Glomerular visceral epithelial cell (primary cell): ENCODE results near the gene GJB4.
"Not testable (repeated sequence)": the region's sequence is repeated elsewhere in the genome, so short reads cannot be mapped to it uniquely, and the experiment has no call there.

Source experiments
- DNase-seq: peaks from one replicate; pipeline ENCODE4 v3.0.0-alpha.2; 2016; ENCODE audit errors: extremely low spot score

Gene GJB4

DNA sequence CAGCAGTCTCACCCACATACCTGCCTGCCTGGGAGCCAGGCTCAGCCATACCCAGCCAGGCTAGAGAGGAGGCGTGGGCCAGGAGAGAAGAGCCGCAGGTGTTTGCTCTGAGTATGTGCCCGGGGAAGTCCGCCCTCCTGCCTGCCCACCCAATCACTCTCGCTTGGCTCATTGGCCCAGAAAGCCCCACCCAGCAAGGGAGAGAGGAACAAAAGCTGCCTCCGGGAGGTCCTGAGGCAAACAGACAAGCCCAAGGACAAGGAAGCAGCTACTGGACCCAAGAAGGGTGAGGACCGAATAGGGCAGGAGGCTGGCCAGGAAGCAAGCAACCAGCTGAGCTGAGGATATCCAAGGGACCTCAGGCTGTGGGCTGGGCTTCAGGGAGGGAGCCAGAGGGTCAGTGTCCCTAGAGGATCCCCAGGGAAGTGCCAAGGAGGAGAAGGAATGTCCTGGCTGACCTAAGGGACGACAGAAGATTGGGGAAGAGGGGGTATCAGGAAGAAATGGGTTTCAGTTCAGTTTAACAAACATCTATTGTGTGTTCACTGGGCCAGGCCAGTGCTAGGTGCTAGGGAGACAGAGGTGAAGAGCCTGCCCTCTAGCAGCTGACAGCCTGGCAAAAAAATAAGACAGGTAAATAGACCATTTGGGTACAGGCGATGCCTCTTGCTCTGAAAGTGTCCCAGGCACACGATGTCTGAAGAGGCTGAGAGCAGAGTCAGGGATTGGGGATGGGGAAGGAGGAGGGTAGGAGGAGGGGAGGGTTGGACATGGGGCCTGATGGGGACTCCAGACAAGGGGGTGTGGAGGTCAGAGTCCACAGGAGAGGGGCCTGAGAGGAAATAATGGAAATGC, at the start of gene GJB4:
GJB4 (plus strand) TSS at position 238 of the 855 bp plus-strand sequence. CDS start 1,515 bp downstream, outside the sequence.
- no peak for DNase-seq

- DNase-seq, result no peak
Measured at GRCh38 chr1:34710812-34711211, 48.7 kb upstream of the GJB4 start.

GRCh38 chr1:34711485-34711884, 48.1 kb upstream of the GJB4 start:
- no peak for DNase-seq

DNA sequence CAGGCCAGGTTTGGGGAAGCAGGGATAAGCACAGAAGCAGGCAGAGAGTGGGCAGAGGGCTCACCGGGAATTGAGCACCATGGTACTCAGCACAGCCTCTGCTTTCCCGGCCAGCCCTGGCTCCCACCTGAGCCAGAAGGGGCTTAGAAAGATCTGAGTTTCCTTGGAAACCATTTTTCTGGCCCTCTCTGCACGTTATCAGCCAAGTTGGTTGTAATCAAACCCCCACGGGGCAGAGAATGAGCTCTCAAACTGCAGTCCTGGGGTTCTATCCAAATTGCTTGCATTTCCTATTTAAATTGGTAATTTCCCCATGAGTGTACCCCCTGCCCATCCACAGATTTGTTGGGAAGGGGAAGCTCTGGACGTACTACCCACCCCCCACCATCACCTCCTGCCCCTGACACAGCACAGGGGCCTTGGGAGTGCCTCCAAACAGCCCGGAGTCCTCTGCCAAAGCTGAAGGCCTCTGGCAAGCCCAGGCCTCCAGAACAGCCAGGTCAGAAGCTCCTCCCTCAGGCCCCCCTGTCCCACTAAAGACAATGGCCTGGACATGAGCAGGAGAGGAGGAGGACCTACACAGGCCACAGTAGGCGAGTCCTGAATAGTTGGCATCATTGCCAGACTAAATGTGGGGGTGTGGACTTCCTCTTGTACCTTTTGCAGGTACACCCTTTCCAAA, 47.4 kb upstream of the GJB4 start:
- DNase-seq, result no peak

- DNase-seq, result no peak
Measured at GRCh38 chr1:34713443-34713842, 46.1 kb upstream of the GJB4 start.

DNA sequence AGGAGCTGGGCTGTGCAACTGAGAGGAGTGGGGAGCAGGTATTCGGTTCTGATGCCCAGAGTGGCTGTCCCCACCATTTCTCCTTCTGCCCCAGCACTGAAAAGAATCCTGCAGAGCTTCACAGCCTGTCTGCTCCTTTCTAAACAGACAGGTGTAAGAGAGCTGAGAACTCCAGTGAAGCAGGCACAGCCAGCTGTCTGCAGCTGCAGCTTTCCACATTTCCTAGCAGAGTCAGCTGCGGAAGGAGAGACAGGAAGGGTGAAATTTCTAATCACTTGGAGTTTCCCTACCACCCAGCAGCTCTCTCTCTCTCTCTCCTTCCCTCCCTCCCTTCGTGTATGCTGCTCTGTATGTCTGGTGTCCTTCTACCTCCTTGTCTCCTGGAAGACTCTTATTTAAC, 45.2 kb upstream of the GJB4 start:
- no peak for DNase-seq

GRCh38 chr1:34715139-34715538, 44.4 kb upstream of the GJB4 start:
- no peak for DNase-seq

- no peak for DNase-seq
Measured at GRCh38 chr1:34721241-34721640, 38.3 kb upstream of the GJB4 start.

GRCh38 chr1:34721646-34722355, 37.7 kb upstream of the GJB4 start:
- DNase-seq, result no peak

DNA sequence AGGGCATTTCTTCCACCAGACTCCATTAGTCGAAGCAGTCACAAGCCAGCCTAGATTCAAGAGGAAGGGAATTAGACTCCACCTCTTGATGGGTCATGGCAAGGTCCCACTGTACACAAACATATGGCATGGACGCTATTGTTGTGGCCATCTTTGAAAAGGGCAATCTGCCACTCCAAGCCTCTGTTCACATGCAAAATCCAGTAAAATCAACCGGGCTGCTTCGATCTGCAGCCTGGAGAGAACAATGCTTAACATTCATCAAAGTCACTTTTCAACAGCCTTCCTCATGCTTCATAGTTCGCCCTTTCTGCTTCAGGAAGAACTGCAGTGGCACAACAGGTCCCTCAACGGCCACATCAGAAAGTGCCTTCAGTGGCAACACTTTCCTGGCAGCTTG, 32.7 kb upstream of the GJB4 start:
- no peak for DNase-seq

- DNase-seq, result no peak
Measured at GRCh38 chr1:34730485-34730884, 29.1 kb upstream of the GJB4 start.

DNA sequence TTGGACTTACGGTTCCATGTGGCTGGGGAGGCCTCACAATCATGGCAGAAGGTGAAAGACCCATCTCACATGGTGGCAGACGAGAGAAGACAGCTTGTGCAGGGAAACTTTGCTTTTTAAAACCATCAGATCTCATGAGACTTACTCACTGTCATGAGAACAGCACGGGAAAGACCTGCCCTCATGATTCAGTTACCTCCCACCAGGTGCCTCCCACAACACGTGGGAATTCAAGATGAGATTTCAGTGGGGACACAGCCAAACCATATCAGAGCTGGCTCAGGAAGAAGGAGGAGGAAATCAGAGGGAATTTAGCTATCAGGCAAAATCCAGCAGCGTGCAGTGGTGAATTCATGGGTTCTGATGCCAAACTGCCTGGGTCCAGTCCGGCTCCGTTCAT, 26.7 kb upstream of the GJB4 start:
- not testable (repeated sequence) for DNase-seq

GRCh38 chr1:34736692-34737091, 22.8 kb upstream of the GJB4 start:
- no peak for DNase-seq

GRCh38 chr1:34737236-34737635, 22.3 kb upstream of the GJB4 start:
- not testable (repeated sequence) for DNase-seq

GRCh38 chr1:34739613-34740012, 19.9 kb upstream of the GJB4 start:
- DNase-seq, result no peak

GRCh38 chr1:34740161-34740868, 19.2 kb upstream of the GJB4 start:
- DNase-seq, result no peak

DNA sequence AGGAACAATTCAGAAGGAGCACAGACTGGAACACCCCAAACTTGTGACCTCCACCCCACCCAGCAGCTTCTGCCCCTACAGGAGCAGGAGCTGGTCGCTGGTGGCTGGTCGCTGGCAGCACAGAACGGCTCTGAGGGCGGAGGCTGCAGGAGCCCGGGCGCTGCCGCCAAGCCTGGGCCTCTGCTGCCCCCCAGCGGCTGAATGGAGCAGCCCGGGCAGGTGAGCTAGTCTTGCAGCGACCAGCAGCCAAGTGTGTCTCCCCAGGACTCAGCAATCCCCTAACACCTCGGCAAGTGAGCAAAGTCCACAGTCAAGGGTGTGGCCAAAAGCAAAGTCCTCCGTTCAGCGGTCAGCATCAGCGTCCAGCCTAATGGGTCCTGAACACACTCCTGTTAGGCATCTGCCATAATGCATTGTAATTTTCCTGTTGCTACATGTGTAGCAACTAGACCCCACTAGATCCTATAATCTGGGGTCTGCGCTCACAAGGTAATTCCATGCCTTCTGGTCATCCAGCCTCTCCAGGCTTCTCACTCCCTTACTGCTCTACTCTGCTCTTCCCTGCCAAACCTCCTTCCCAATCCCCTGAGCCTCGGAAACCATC, 16.8 kb upstream of the GJB4 start:
- peak; percentile 71 for DNase-seq

GRCh38 chr1:34743775-34744174, 15.8 kb upstream of the GJB4 start:
- no peak for DNase-seq

- DNase-seq, result no peak
Measured at GRCh38 chr1:34744851-34745250, 14.7 kb upstream of the GJB4 start.

GRCh38 chr1:34745666-34746065, 13.9 kb upstream of the GJB4 start:
- DNase-seq, result no peak

GRCh38 chr1:34746101-34746500, 13.4 kb upstream of the GJB4 start:
- no peak for DNase-seq
